ENCODE measurements around the gene WDR62. TPM values are rescaled to one million over a fixed set of nuclear protein-coding genes. Genes with fewer than 3 reads are reported as not detected.

Gene WDR62
- total RNA-seq, 1 donor, result 10.1 TPM

DNA sequence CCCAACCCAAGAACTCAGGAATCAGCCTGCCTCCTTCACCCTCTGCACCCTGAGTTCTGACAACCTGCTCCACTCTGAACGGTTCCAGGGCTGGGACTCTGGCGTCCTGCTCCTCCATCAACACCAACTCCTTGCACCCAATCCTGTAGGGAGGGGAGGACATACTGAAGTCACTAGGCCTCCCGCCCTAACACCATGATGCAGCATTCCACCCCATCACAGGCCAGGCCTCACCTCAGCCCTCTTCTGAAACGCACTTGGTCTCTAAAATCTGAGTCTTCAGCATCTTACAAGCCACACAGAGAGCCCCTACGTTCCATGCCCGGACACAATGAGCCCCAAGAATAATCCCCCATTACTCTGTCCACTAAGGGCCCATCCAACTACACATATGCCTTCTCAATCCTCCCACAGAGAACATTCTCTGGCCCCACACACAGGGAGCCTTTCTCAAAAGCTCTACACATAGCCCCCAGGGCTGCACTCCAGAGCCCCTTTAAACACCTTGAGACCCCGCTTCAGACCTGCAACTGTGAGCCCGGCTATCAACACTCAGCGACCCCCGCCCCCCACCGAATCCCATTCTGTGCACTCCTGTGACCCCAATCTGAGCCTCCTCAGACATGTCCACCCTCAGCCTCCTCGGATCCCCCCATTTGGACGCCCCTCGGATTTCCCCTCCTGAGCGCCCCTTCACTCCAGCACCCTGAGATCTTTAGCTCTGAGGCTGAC is 41.3 kb upstream of the WDR62 start:
- no peak for DNase-seq (ENCODE audit: low read depth)
- TF ChIP-seq, protein P1, sequence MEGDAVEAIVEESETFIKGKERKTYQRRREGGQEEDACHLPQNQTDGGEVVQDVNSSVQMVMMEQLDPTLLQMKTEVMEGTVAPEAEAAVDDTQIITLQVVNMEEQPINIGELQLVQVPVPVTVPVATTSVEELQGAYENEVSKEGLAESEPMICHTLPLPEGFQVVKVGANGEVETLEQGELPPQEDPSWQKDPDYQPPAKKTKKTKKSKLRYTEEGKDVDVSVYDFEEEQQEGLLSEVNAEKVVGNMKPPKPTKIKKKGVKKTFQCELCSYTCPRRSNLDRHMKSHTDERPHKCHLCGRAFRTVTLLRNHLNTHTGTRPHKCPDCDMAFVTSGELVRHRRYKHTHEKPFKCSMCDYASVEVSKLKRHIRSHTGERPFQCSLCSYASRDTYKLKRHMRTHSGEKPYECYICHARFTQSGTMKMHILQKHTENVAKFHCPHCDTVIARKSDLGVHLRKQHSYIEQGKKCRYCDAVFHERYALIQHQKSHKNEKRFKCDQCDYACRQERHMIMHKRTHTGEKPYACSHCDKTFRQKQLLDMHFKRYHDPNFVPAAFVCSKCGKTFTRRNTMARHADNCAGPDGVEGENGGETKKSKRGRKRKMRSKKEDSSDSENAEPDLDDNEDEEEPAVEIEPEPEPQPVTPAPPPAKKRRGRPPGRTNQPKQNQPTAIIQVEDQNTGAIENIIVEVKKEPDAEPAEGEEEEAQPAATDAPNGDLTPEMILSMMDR (IDR thresholded peaks at IDR 0.05; ENCODE audit: insufficient read depth, low read length), result no peak
- peak overlapping the region; percentile 93 for H3K4me3 ChIP-seq (ENCODE audit: low read depth, low read length)

DNA sequence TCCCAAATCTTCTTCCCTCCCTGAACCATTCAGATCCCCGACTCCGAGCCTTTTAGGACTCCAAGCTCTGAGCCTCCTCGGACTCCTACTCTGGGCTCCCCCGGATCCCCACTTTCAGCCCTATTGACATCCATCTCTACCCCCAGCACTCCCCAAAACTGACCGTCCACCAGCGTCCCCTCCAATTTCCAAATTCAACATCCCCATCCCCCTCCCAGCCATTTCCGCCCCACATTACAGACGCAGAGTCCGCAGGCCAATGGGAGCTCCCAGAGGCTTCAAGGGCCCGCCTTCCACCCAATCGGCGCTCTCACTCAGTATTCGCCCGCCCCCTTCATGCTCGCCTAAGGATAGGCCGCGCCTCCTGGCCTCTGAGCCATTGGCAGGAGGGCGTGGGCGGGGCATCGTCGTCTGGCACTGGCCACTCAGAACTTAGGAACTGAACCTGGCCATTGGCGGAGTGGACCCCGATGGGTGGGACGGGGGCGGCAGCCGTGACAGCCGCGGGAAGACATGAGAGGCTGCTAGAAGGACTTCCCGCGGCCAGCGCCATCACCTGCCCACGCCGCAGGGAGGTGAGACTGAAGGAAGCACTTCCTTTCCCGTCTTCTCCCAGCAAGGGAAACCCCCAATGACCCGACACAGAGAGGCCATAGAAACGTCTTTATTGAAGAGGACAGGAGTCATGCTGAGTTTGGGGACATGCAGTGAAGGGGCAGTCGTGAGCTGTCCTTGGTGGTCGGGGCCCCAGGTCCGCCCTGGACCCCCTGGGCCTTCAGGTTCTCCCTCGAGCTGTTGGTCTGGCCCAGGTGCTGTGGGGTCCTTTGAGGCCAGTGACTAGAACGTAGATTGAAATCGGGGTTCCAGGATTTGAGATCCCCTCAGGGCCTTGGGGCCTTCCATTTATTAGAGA is 40.4 kb upstream of the WDR62 start, which contains the start of gene ALKBH6:
TSS of gene ALKBH6 (minus strand) at position 202 of the 913 bp plus-strand sequence. CDS start 816 bp downstream, outside the sequence.
- TF ChIP-seq, protein P1 (IDR thresholded peaks at IDR 0.05; ENCODE audit: insufficient read depth, low read length), result no peak
- H3K4me3 ChIP-seq (ENCODE audit: low read depth, low read length), result peak within 1 kb of the TSS; percentile 93
- peak; percentile 96 for DNase-seq (ENCODE audit: low read depth)

DNA sequence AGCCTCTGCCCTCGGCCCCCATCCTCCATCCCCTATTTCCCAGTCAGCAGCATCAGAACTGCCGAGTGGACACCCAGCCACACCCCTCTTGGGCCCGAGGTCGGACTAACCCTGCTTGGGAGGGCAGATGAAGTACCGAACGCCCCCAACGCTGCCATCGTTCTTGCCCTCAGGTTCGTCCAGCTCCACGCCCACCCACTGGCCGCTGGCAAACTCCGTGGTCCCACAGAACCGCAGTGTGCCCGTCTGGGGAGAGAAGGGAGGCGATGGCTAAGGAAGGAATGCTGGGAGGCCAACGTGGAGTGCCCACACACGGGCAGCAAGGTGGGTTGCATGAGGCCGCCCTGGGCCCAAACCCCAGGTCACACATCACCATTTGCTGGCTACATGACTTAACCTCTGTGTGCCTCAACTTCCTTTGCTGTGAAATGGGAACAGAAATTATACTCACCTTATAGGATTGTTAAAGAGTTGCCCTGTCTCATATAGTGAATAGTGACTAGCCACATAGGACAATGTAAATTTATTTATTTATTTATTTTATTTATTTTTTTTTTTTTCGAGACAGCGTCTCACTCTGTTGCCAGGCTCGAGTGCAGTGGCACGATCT is 35.5 kb upstream of the WDR62 start:
- TF ChIP-seq, protein P1 (IDR thresholded peaks at IDR 0.05; ENCODE audit: insufficient read depth, low read length), result no peak
- H3K4me3 ChIP-seq (ENCODE audit: low read depth, low read length), result no peak overlapping the region
- DNase-seq (ENCODE audit: low read depth), result no peak

DNA sequence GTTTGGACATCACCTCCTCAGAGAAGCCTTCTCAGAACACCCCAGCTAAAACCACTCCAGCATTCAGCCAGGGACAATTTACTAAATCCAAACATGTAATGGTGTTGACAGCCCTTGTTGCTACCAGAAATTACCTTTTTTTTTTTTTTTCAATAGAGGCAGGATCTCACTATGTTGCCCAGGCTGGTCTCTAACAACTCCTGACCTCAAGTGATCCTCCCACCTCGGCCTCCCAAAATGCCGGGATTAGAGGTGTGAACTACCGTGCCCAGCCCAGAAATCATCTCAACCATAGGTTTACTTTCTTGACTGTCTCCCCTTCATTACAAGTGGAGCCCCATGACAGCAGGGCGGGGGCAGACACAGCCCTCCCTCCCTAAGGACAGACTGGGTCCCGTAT is 31.3 kb upstream of the WDR62 start:
- TF ChIP-seq, protein P1 (IDR thresholded peaks at IDR 0.05; ENCODE audit: insufficient read depth, low read length), result no peak
- DNase-seq (ENCODE audit: low read depth), result no peak
- H3K4me3 ChIP-seq (ENCODE audit: low read depth, low read length), result no peak overlapping the region

DNA sequence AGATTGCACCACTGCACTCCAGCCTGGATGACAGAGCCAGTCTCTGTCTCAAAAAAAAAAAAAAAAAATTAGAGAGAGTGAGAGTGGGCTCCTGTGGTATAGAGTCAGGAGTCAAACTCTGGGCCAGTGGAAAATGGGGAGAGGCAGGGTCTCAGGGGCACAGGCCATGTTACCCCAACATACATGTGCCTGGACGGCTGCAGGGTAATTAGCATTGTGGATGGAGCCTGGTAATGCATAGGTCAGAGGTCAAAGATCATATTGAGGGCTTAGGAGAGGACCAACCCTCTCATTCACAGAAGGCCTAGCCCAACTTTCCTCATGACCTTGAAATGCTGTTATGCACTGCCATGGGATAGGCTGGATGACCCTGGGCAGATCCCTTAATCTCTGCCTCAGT is 29.2 kb upstream of the WDR62 start:
- no peak overlapping the region for H3K4me3 ChIP-seq (ENCODE audit: low read depth, low read length)
- TF ChIP-seq, protein P1 (IDR thresholded peaks at IDR 0.05; ENCODE audit: insufficient read depth, low read length), result no peak
- DNase-seq (ENCODE audit: low read depth), result no peak

DNA sequence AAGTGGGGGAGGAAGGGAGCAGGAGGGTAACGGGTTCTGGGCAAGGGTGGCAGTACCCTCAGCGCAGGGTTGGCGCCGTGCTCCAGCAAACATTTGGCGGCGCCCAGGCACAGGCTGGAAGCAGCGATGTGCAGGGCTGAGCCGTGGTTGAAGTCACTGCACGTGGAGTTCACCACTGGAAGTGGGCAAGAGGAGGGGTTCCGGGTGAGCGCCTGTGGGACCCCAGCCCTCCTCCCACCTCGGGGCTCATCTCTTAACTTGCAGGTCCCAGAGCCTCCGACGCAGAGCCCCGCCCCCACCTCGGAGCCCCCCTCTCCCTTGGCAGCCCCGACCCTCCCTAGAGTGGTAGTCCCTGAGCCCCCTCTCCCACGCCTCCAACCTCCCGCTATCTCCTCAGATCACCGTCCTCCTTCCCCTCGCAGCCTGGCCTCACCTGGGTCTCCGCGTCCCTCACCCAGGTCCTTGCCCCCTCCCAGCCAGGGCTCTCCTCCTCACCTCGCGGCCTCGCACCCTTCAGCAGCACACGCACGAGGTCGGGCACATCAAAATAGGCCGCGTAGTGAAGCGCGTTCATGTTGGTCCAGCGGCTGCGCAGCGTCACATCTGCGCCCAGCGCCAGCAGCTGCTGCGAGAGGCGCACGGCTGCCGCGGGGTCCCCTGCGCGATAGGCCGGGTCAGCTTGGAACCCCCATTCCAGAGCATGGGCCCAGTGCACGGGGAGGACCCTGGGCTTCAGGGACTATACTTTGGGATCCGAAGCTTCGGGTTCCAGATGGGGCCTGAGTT is 28.4 kb upstream of the WDR62 start:
- no peak for DNase-seq (ENCODE audit: low read depth)
- TF ChIP-seq, protein P1 (IDR thresholded peaks at IDR 0.05; ENCODE audit: insufficient read depth, low read length), result no peak
- H3K4me3 ChIP-seq (ENCODE audit: low read depth, low read length), result no peak overlapping the region

Data from fibroblast of the aortic adventitia (primary cell).